Heart left ventricle (tissue), 13 donors: ENCODE results near the gene B3GNT2.

ENCODE experiments used
- POLR2A ChIP-seq, 2 donors: fragments of 450-650 bp; IDR thresholded peaks; one replicate each; pipeline ENCODE4 v1.6.1; 2017; ENCODE audit warnings: antibody characterized with exemption in 2 of 2, mild to moderate bottlenecking in 2 of 2, moderate library complexity in 2 of 2
- TF ChIP-seq, protein P1 (sequence below), 12 donors: fragments of 200-600 bp; sonication (generic) in 4 of 12; IDR thresholded peaks; one replicate each; pipeline versions ENCODE4 v1.5.0 to v1.8.0; 2018 to 2022; ENCODE audit warnings: antibody characterized with exemption in 12 of 12, mild to moderate bottlenecking in 5 of 12
- donor health status: ischemic (EF 13 %, LVEDD 7.1; RV severe dilation, severe dysfunction).
- donor health status: DM: no; HTN: yes; CAD: no.
- donor health status: DM: no; HTN: no; CAD: no.
- donor health status: ischemic (EF 25% LVEDD 6.9; RV normal size, moderate dysfunction).
- donor health status: ischemic (EF 25% LVEDD 5.7; RV mildly dilated, moderate dysfunction).
- donor health status: ischemic (EF 35%, LVEDD 5.7; RV mildly dilated, moderate dysfunction).
- donor health status: nonischemic (EF 11% LVEDD 7.7; RV severe dilation, severe dysfunction).
- donor health status: DM: yes; HTN: yes; CAD: no.
- donor health status: PGD.
- donor health status: ischemic (EF 29% LVEDD 5.4; RV normal size, mild dysfunction).
- donor health status: nonischemic (EF 23%, LVEDD 6.1; RV moderate dilation, normal function).

DNA sequence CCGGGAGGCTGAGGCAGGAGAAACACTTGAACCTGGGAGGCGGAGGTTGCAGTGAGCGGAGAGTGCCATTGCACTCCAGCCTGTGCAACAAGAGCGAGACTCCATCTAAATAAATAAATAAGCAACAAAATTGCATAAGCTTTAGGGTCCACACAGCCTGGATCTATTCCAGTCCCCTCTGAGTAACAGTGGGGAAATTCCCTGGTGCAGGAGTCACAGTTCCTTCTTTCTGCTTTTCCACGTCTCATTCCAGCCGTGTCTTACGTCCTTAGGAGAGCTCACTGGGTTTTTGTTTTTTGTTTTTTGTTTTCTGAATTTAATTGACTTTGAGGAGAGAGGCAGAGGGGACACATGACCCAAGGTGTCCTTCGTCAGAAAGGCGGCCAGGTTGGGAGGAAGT, 44.6 kb downstream of the B3GNT2 start:
- TF ChIP-seq, protein P1, sequence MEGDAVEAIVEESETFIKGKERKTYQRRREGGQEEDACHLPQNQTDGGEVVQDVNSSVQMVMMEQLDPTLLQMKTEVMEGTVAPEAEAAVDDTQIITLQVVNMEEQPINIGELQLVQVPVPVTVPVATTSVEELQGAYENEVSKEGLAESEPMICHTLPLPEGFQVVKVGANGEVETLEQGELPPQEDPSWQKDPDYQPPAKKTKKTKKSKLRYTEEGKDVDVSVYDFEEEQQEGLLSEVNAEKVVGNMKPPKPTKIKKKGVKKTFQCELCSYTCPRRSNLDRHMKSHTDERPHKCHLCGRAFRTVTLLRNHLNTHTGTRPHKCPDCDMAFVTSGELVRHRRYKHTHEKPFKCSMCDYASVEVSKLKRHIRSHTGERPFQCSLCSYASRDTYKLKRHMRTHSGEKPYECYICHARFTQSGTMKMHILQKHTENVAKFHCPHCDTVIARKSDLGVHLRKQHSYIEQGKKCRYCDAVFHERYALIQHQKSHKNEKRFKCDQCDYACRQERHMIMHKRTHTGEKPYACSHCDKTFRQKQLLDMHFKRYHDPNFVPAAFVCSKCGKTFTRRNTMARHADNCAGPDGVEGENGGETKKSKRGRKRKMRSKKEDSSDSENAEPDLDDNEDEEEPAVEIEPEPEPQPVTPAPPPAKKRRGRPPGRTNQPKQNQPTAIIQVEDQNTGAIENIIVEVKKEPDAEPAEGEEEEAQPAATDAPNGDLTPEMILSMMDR (IDR thresholded peaks at IDR 0.05), result no peak
- TF ChIP-seq POLR2A (IDR thresholded peaks at IDR 0.05), result no peak
